Activated T-helper 1 cell treated with anti-CD3 and anti-CD28 coated beads, Interleukin-12 subunit alpha, Interleukin-12 subunit beta, Interleukin-2, Interleukin-4 antibody, amounts not matched to agents 30 ng/mL and 10 ng/mL and 1 ng/mL, durations not matched to agents 14 hours and 24 hours and 36 hours (primary cell): ENCODE measurements around the gene MSRB2. TPM values are rescaled to one million over a fixed set of nuclear protein-coding genes. Genes with fewer than 3 reads are reported as not detected.

Source experiments
- total RNA-seq: library from RNA; stranded (reverse); gene quantifications from 2 replicates; pipeline ENCODE4 v1.2.3, GENCODE V29; 2022

The MSRB2 gene
- total RNA-seq, 1 donor from 2014 or later, result 3.0 TPM

Other genes starting within 250 kb of the MSRB2 start
- not detected in 2 replicates for gene ARMC3, start 167.5 kb upstream of the MSRB2 start, total RNA-seq
- gene PTF1A, start 96.7 kb downstream of the MSRB2 start, total RNA-seq, result not detected in 2 replicates
- 0.18 TPM in 1 of 2 replicates, not detected in the other for gene C10orf67, start 249.2 kb downstream of the MSRB2 start, total RNA-seq